BLaER1 (cell line): ENCODE results near the gene UNC5C.

Experiments used
- H3K27ac ChIP-seq: shearing (Covaris generic); formaldehyde crosslinking; 2 replicates; pipeline ENCODE4 v1.8.1; 2022
- H3K27me3 ChIP-seq: shearing (Covaris generic); formaldehyde crosslinking; 2 replicates; pipeline ENCODE4 v1.8.1; 2022
- H3K36me3 ChIP-seq: shearing (Covaris generic); formaldehyde crosslinking; 2 replicates; pipeline ENCODE4 v1.8.1; 2022
- H3K4me1 ChIP-seq: shearing (Covaris generic); formaldehyde crosslinking; 2 replicates; pipeline ENCODE4 v1.8.1; 2022
- H3K4me2 ChIP-seq: shearing (Covaris generic); formaldehyde crosslinking; 2 replicates; pipeline ENCODE4 v1.8.1; 2022
- H3K4me3 ChIP-seq: shearing (Covaris generic); formaldehyde crosslinking; 2 replicates; pipeline ENCODE4 v1.8.1; 2022
- H3K9ac ChIP-seq: shearing (Covaris generic); formaldehyde crosslinking; 2 replicates; pipeline ENCODE4 v1.8.1; 2022
- H3K9me3 ChIP-seq: shearing (Covaris generic); formaldehyde crosslinking; 2 replicates; pipeline ENCODE4 v1.8.1; 2022
- H4K20me1 ChIP-seq: shearing (Covaris generic); formaldehyde crosslinking; 2 replicates; pipeline ENCODE4 v1.8.1; 2022
- Cebpa-rat ChIP-seq: shearing (Covaris generic); IDR thresholded peaks from 2 replicates; pipeline ENCODE4 v1.8.1; 2022

The UNC5C gene

GRCh38 chr4:95524184-95524583, 24.6 kb downstream of the UNC5C start:
- Histone ChIP-seq H3K27me3 (no peaks in the 10 kb centered on the region), H3K27ac (no peak overlapping the region), H3K4me1 (no peaks in the 10 kb centered on the region), H3K9ac (no peak overlapping the region), H3K9me3 (no peaks in the 10 kb centered on the region), H3K4me2 (no peak overlapping the region), H4K20me1 (no peaks in the 10 kb centered on the region), H3K36me3 (no peaks in the 10 kb centered on the region), H3K4me3 (no peak overlapping the region)
- TF ChIP-seq Cebpa-rat: no peak

DNA sequence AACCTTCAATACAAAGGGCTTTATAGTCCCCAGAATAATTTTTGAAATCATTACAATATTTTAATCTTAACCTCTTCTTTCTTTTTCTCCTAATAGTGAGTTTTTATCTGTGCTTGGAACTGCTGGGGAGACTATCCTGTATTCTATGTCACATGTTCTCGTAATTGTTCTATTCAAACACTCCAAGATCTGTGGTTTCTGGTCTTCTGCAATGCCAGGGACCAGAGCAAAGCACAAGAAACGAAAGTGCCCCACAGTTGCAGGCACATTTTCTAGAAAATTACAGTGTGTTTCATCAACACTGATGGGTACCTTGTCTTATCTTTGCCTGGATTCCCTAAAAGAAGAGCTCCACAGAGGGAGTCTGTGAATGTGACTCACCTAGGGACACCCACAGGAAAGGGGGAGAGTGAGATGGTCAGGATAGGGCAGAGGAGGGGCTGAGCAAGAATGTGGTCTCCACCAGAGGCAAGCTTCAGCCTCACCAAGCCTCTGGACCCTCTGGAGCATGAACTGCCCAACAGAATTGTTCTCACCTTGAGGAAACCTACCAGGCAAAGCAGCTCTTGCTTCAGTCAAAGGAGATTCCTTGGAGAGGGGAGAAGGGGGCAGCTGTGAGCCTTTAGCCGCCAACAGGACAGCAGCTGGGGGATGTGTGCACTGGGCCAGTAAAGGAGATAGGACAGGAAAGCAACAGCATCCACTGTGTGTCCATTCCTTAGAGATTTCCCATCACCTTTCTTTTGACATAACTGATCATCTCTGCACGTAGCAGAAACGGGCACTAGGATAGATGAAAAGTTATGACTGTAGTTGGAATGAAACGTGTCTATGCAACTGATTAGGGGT, 25.9 kb downstream of the UNC5C start:
- H3K9ac ChIP-seq: no peak overlapping the region
- H3K4me2 ChIP-seq: no peak overlapping the region
- no peaks in the 10 kb centered on the region for H4K20me1 ChIP-seq
- no peak overlapping the region for H3K4me3 ChIP-seq
- H3K27me3 ChIP-seq: no peaks in the 10 kb centered on the region
- H3K27ac ChIP-seq: no peak overlapping the region
- H3K9me3 ChIP-seq: no peaks in the 10 kb centered on the region
- no peak for TF ChIP-seq Cebpa-rat
- H3K4me1 ChIP-seq: no peaks in the 10 kb centered on the region
- H3K36me3 ChIP-seq: no peaks in the 10 kb centered on the region

DNA sequence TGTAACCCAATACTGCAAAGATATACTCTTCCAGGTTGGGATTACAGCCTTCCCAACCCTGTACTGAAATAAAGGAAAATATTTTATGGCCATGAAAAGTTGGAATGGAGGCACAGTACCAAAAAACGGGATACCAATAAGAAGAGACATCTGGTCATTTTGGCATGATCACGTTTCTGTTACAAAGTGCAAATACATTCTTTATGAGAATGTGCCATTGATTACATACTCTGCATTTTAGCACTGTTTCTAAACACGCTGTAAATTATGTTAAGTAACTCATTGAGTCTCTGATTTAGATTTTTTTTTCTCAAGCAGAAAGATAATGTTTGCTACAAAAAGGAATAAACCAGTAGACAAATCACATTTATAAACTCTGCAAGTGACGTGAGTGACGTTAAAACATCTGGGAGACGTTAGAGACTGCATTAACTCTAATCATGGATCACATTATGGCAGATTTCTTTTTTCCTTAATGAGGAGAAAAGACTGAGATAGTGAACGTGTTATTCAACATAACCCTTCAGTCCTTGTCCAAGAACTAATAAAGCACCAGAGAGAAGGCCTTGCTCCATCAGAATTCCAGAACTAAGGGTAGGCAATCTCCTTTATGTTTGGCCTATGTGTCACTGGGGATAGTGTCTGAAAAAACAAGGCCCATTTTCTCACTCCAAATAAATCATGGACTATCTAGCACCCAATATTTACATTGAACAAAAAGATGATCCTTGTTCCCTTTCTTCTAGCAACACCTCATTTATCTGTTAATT, 31.0 kb downstream of the UNC5C start:
- H3K4me1 ChIP-seq: no peaks in the 10 kb centered on the region
- no peak overlapping the region for H3K27ac ChIP-seq
- H3K9me3 ChIP-seq: no peaks in the 10 kb centered on the region
- no peak overlapping the region for H3K4me3 ChIP-seq
- H3K27me3 ChIP-seq: no peaks in the 10 kb centered on the region
- no peak overlapping the region for H3K9ac ChIP-seq
- no peaks in the 10 kb centered on the region for H3K36me3 ChIP-seq
- no peaks in the 10 kb centered on the region for H4K20me1 ChIP-seq
- no peak overlapping the region for H3K4me2 ChIP-seq
- no peak for TF ChIP-seq Cebpa-rat

DNA sequence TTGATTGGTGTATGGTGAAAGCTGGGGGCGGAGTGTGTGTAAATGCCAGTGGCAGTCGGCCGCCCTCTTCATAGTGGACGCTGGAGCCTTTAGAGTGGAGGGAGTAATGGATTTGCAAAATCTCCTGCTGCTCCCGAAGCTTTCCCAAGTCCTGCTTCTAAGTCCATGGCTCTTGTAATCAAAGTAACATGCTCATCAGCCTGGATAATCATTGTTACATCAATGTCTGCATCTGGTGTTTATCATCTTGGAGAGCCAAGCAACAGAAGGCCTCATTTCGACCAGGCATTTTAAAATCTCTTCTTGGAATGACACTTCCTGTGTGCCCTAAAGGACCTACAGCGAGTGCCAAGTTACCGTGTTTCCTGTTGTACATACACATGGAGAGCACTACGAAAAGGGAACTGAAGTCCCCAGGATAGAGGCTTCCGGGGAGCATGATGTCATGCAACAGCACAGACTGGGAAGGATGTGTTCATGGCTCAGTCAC, 32.2 kb downstream of the UNC5C start:
- H3K36me3 ChIP-seq: no peaks in the 10 kb centered on the region
- no peak for TF ChIP-seq Cebpa-rat
- no peaks in the 10 kb centered on the region for H3K4me1 ChIP-seq
- H3K4me3 ChIP-seq: no peak overlapping the region
- no peaks in the 10 kb centered on the region for H4K20me1 ChIP-seq
- no peak overlapping the region for H3K9ac ChIP-seq
- no peak overlapping the region for H3K4me2 ChIP-seq
- H3K27me3 ChIP-seq: no peaks in the 10 kb centered on the region
- no peak overlapping the region for H3K27ac ChIP-seq
- H3K9me3 ChIP-seq: no peaks in the 10 kb centered on the region

GRCh38 chr4:95515589-95515988, 33.2 kb downstream of the UNC5C start:
- Histone ChIP-seq H4K20me1 (no peaks in the 10 kb centered on the region), H3K9ac (no peak overlapping the region), H3K4me2 (no peak overlapping the region), H3K9me3 (no peaks in the 10 kb centered on the region), H3K4me1 (no peaks in the 10 kb centered on the region), H3K36me3 (no peaks in the 10 kb centered on the region), H3K4me3 (no peak overlapping the region), H3K27ac (no peak overlapping the region), H3K27me3 (no peaks in the 10 kb centered on the region)
- no peak for TF ChIP-seq Cebpa-rat

DNA sequence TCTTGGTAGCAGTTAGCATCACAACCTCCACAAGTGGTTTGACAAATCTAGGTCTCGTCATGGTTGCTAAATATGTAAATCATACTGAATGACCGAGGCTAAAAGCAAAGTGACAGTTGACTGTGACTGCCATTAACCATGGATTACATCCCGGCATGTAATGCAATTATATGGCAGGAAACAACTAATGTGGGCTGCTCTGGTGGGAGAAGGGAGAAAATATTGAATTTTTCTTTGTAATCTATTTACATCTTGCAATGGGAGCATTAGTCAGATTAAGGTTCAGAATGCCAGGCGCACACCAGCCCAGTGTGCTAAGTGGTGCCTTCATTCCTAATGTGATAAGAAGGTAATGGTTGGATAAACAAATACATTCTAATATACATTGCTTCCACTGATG, 35.8 kb downstream of the UNC5C start:
- Histone ChIP-seq H3K27me3 (no peaks in the 10 kb centered on the region), H3K36me3 (no peaks in the 10 kb centered on the region), H3K4me3 (no peak overlapping the region), H3K9me3 (no peaks in the 10 kb centered on the region), H3K4me2 (no peak overlapping the region), H3K27ac (no peak overlapping the region), H3K9ac (no peak overlapping the region), H3K4me1 (no peaks in the 10 kb centered on the region), H4K20me1 (no peaks in the 10 kb centered on the region)
- TF ChIP-seq Cebpa-rat: no peak

DNA sequence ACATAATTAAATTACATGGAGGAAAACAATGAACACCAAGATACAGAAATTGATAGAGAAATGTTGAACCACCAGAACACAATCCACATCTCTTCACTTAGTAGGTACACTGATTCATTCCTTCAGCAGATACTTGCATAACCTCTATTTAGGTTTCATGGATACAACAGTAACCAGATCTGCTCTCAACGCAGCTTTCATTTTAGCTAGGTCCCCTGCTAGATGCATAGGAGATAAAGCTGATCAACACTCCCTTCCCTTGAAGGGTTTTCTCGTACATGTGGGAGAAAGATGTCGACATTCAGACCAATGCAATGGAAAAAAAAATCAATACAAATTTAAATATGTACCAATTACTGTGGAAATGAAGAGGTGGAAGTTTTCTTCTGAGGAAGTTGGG, 37.3 kb downstream of the UNC5C start:
- H3K4me3 ChIP-seq: no peak overlapping the region
- H3K9ac ChIP-seq: no peak overlapping the region
- no peaks in the 10 kb centered on the region for H4K20me1 ChIP-seq
- H3K4me2 ChIP-seq: no peak overlapping the region
- H3K27ac ChIP-seq: no peak overlapping the region
- H3K9me3 ChIP-seq: no peaks in the 10 kb centered on the region
- no peaks in the 10 kb centered on the region for H3K4me1 ChIP-seq
- H3K36me3 ChIP-seq: no peaks in the 10 kb centered on the region
- TF ChIP-seq Cebpa-rat: no peak
- H3K27me3 ChIP-seq: no peaks in the 10 kb centered on the region

- TF ChIP-seq Cebpa-rat: no peak
- no peak overlapping the region for H3K9ac ChIP-seq
- no peak overlapping the region for H3K27ac ChIP-seq
Observed at GRCh38 chr4:95510877-95511276, 37.9 kb downstream of the UNC5C start.

GRCh38 chr4:95510145-95510544, 38.6 kb downstream of the UNC5C start:
- Histone ChIP-seq H3K27ac (no peak overlapping the region), H3K4me1 (no peaks in the 10 kb centered on the region), H3K4me2 (no peak overlapping the region), H3K4me3 (no peak overlapping the region), H3K27me3 (no peaks in the 10 kb centered on the region), H3K36me3 (no peaks in the 10 kb centered on the region), H3K9me3 (no peaks in the 10 kb centered on the region), H4K20me1 (no peaks in the 10 kb centered on the region), H3K9ac (no peak overlapping the region)
- no peak for TF ChIP-seq Cebpa-rat

More at GRCh38 chr4:95510877-95511276, 37.9 kb downstream of the UNC5C start:
- no peak overlapping the region for H3K4me2 ChIP-seq
- H3K4me1 ChIP-seq: no peaks in the 10 kb centered on the region
- H3K36me3 ChIP-seq: no peaks in the 10 kb centered on the region
- no peaks in the 10 kb centered on the region for H3K27me3 ChIP-seq
- no peaks in the 10 kb centered on the region for H4K20me1 ChIP-seq
- H3K9me3 ChIP-seq: no peaks in the 10 kb centered on the region
- H3K4me3 ChIP-seq: no peak overlapping the region

GRCh38 chr4:95508421-95508820, 40.4 kb downstream of the UNC5C start:
- no peak overlapping the region for H3K9ac ChIP-seq
- no peak overlapping the region for H3K4me2 ChIP-seq
- H3K36me3 ChIP-seq: no peaks in the 10 kb centered on the region
- no peaks in the 10 kb centered on the region for H3K9me3 ChIP-seq
- no peaks in the 10 kb centered on the region for H4K20me1 ChIP-seq
- no peak overlapping the region for H3K27ac ChIP-seq
- H3K4me3 ChIP-seq: no peak overlapping the region
- H3K4me1 ChIP-seq: no peaks in the 10 kb centered on the region
- H3K27me3 ChIP-seq: no peaks in the 10 kb centered on the region
- TF ChIP-seq Cebpa-rat: no peak
